ES-I3 (cell line): Measurements from ENCODE around the gene LAYN.

ENCODE experiments used
- H3K36me3 ChIP-seq: 2 replicates; pipeline ENCODE4 v1.6.1; 2013; ENCODE audit warnings: mild to moderate bottlenecking, low read length, control low read depth, moderate library complexity; ENCODE audit not compliant: insufficient read depth
- H3K4me1 ChIP-seq: 2 replicates; pipeline ENCODE4 v1.6.1; 2013; ENCODE audit warnings: mild to moderate bottlenecking, control low read depth, low read length; ENCODE audit not compliant: insufficient read depth
- H3K9ac ChIP-seq: 2 replicates; pipeline ENCODE4 v1.6.1; 2013; ENCODE audit warnings: low read depth, mild to moderate bottlenecking, low read length, moderate library complexity
- H3K9me3 ChIP-seq: 2 replicates; pipeline ENCODE4 v1.6.1; 2013; ENCODE audit warnings: mild to moderate bottlenecking, low read length, moderate library complexity; ENCODE audit not compliant: control insufficient read depth, insufficient read depth

The LAYN gene

GRCh38 chr11:111540937-111541253, 375 bp downstream of the LAYN start:
- Histone ChIP-seq H3K9ac (peak overlapping the region; percentile 68; the same call in 1 of the 2 replicates), H3K36me3 (no peaks in the 10 kb centered on the region), H3K4me1 (peaks cover 9% of the 10 kb centered on the region), H3K9me3 (no peaks in the 10 kb centered on the region)

- H3K9ac ChIP-seq: peak overlapping the region; percentile 68; the same call in 1 of the 2 replicates
- no peaks in the 10 kb centered on the region for H3K9me3 ChIP-seq
- no peaks in the 10 kb centered on the region for H3K36me3 ChIP-seq
- H3K4me1 ChIP-seq: peaks cover 9% of the 10 kb centered on the region
Observed at GRCh38 chr11:111541254-111542061, 938 bp downstream of the LAYN start.

DNA sequence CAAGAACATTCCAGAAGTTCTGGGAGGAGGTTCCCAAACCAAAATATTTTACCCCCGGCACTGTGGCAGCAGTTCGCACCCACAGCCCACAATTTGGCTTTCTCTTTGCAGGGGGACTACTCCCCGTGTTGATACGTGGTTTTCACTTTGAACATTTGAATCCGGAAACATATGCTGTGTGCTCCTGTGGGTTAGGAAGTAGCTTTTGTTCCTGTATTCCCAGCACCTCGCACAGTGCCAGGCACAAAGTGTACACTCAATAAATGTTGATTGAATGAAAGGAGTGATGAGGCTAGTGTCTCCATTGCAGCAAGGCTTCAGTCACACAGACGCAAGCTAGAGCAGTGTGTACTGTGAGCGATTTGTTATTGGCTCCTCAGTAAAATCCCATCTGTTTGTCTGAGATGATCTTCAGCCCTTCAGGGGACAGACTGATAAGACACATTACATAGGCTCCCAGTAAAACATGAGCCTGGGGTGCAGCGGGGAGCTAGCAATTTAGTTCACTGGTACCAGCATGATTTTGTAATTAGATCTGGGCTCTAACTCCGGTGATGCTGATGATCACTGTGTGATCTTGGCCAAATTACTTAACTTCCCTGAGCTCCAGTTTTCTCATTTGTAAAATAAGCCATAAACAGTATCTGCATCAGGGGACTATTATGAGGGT, 2.2 kb downstream of the LAYN start:
- peaks cover 9% of the 10 kb centered on the region for H3K4me1 ChIP-seq
- no peaks in the 10 kb centered on the region for H3K36me3 ChIP-seq
- no peak overlapping the region for H3K9ac ChIP-seq

DNA sequence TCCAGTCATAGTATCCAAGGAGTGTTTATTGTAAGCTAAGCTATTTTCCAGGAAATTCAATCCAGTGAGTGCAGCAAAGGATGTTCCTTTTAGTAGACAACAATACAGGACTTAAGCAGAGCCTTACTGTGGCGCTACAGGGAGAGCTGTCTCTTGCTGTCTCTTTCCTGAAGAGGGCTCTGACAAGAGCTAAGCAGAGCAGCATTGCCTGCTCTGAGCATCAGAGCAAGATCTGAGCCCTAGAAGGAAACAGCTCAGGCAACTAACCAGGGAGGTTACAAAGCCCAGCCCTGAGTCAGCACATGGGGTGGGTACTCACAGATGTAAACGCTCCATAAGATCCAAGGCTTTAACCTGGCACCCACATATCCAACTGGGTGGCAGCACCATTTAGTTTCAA, 8.0 kb downstream of the LAYN start:
- no peaks in the 10 kb centered on the region for H3K36me3 ChIP-seq
- H3K9me3 ChIP-seq: no peaks in the 10 kb centered on the region
- H3K9ac ChIP-seq: no peak overlapping the region
- peaks cover 11% of the 10 kb centered on the region for H3K4me1 ChIP-seq

More for the DNA sequence above, 2.2 kb downstream of the LAYN start:
- no peaks in the 10 kb centered on the region for H3K9me3 ChIP-seq

DNA sequence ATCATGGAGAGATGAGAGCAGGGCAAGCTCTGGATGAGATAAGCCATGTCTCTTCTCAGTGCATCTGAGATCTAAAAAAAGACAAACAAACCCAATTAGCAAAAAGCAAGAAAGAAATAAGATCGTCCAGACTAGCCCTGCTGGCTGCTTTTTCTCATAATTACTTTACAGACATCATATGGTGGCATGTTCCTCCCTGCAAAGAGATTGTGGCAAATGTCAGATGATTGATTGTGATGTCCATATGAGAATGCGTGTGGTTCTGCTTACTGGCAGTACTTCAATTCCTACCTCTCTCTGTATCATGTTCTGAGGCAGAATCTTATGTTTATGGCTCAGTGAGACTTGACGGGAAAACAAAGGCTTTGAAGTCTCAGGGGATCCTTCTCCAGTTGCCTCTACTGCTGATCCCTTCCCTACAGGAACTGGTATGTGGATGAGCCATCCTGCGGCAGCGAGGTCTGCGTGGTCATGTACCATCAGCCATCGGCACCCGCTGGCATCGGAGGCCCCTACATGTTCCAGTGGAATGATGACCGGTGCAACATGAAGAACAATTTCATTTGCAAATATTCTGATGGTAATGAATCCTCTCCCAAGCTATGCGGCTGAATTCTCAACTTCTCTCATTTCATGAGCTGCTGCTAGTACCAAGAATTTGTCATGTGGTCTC, 8.8 kb downstream of the LAYN start:
- Histone ChIP-seq H3K9me3 (no peaks in the 10 kb centered on the region), H3K36me3 (no peaks in the 10 kb centered on the region), H3K4me1 (peaks cover 11% of the 10 kb centered on the region), H3K9ac (no peak overlapping the region)

- Histone ChIP-seq H3K36me3 (no peaks in the 10 kb centered on the region), H3K9me3 (no peaks in the 10 kb centered on the region), H3K4me1 (peaks cover 11% of the 10 kb centered on the region), H3K9ac (no peak overlapping the region)
Observed at GRCh38 chr11:111549869-111550203, 9.3 kb downstream of the LAYN start.

GRCh38 chr11:111550258-111550657, 9.7 kb downstream of the LAYN start:
- Histone ChIP-seq H3K9ac (no peak overlapping the region), H3K36me3 (no peaks in the 10 kb centered on the region), H3K4me1 (peaks cover 11% of the 10 kb centered on the region), H3K9me3 (no peaks in the 10 kb centered on the region)

- Histone ChIP-seq H3K4me1 (peaks cover 8% of the 10 kb centered on the region; the same call in 1 of the 2 replicates), H3K9me3 (peaks cover 5% of the 10 kb centered on the region; the same call in 1 of the 2 replicates), H3K9ac (no peak overlapping the region), H3K36me3 (no peaks in the 10 kb centered on the region)
Observed at GRCh38 chr11:111554532-111554931, 14.0 kb downstream of the LAYN start.

GRCh38 chr11:111555255-111555654, 14.7 kb downstream of the LAYN start:
- Histone ChIP-seq H3K9me3 (peaks cover 5% of the 10 kb centered on the region; the same call in 1 of the 2 replicates), H3K36me3 (no peaks in the 10 kb centered on the region), H3K9ac (no peak overlapping the region), H3K4me1 (peaks cover under 1% of the 10 kb centered on the region; the same call in 1 of the 2 replicates)

- H3K36me3 ChIP-seq: no peaks in the 10 kb centered on the region
- H3K4me1 ChIP-seq: peaks cover 13% of the 10 kb centered on the region
- no peak overlapping the region for H3K9ac ChIP-seq
- H3K9me3 ChIP-seq: peaks cover 5% of the 10 kb centered on the region; the same call in 1 of the 2 replicates
Observed at GRCh38 chr11:111557425-111558111, 17.0 kb downstream of the LAYN start.

GRCh38 chr11:111559800-111560464, 19.4 kb downstream of the LAYN start:
- Histone ChIP-seq H3K9me3 (peaks cover 5% of the 10 kb centered on the region; the same call in 1 of the 2 replicates), H3K36me3 (no peaks in the 10 kb centered on the region), H3K9ac (no peak overlapping the region), H3K4me1 (peaks cover 28% of the 10 kb centered on the region)

DNA sequence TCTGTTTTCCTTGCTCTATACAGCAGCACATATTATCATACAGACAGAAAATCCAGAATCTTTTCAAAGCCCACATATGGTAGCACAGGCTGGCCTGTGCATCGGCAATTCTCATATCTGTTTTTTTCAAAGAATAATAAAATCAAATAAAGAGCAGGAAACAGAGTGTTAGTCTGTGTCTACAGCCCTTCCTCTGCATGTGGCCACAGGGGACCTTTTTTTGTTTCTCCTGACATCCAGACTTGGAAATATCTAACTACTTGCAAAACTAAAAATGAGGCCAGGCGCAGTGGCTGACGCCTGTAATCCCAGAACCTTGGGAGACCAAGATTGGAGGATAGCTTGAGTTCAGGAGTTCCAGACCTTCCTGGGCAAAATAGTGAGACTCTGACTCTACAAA, 20.3 kb downstream of the LAYN start:
- H3K9me3 ChIP-seq: peaks cover 4% of the 10 kb centered on the region; the same call in 1 of the 2 replicates
- H3K36me3 ChIP-seq: no peaks in the 10 kb centered on the region
- H3K4me1 ChIP-seq: peaks cover 28% of the 10 kb centered on the region
- no peak overlapping the region for H3K9ac ChIP-seq

DNA sequence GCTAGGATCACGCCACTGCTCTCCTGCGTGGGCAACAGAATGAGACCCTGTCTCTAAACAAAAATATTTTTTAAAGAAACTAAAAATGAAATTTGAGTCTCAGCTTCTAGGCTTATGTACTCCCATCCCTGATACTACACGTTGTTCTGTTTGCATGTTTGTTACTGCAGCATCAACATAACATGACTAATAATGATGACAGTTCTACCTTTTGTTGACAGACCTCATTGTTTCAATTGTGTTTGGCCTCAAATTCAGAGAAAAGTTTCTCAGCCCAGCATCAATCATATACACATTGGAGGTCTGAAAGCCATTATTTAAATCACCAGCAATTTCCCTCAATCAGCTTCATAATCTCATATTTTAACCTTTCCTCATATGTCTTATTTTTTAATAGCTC, 20.8 kb downstream of the LAYN start:
- no peaks in the 10 kb centered on the region for H3K36me3 ChIP-seq
- no peak overlapping the region for H3K9ac ChIP-seq
- H3K9me3 ChIP-seq: no peaks in the 10 kb centered on the region
- peaks cover 28% of the 10 kb centered on the region for H3K4me1 ChIP-seq
